ENCODE measurements around the gene CFAP43.

GRCh38 chr10:104232613-104233102, 494 bp upstream of the CFAP43 start:
- TF ChIP-seq CTCF (IDR thresholded peaks at IDR 0.05 in 4 of 5, conservative IDR thresholded peaks at IDR 0.05 in 1 of 5) (no peak), POLR2A (IDR thresholded peaks at IDR 0.05) (no peak)

Data from gastrocnemius medialis (tissue), 4 donors.